Measurements from ENCODE around the gene PRMT1. TPM values are rescaled to one million over a fixed set of nuclear protein-coding genes. Genes with fewer than 3 reads are reported as not detected.

The PRMT1 gene
- total and polyA plus RNA-seq, 2 of the 13 experiments (the other 11 are each of a cell fraction or from before 2014, with no cell fraction given) = 324 to 374 TPM

GRCh38 chr19:49677901-49678674, 1.0 kb downstream of the PRMT1 start (continued):
- no peak for TF ChIP-seq USF2 (IDR thresholded peaks at IDR 0.05; ENCODE audit: low read depth, low read length)
- TF ChIP-seq USF2 (CRISPR knock-in tag; IDR thresholded peaks at IDR 0.05; ENCODE audit: borderline replicate concordance) = no peak
- TF ChIP-seq ARID5B (CRISPR knock-in tag; IDR thresholded peaks at IDR 0.05) = no peak
- no peak for TF ChIP-seq NFRKB (IDR thresholded peaks at IDR 0.05)
- no peak for TF ChIP-seq KLF13 (CRISPR knock-in tag; IDR thresholded peaks at IDR 0.05)
- no peak for TF ChIP-seq ZGPAT (CRISPR knock-in tag; IDR thresholded peaks at IDR 0.05)
- TF ChIP-seq KMT2A (CRISPR knock-in tag; IDR thresholded peaks at IDR 0.05) = no peak
- TF ChIP-seq MBNL3 (CRISPR knock-in tag; conservative IDR thresholded peaks at IDR 0.05) = no peak
- no peak for TF ChIP-seq CERS6 (CRISPR knock-in tag; IDR thresholded peaks at IDR 0.05)
- TF ChIP-seq ZNF772 (CRISPR knock-in tag; IDR thresholded peaks at IDR 0.05) = no peak
- TF ChIP-seq ARID3A (IDR thresholded peaks at IDR 0.05; ENCODE audit: low read depth, low read length) = 0 out of 2 replicates have a peak, but pooled peaks have one; percentile 41
- no peak for TF ChIP-seq HOXA7 (CRISPR knock-in tag; IDR thresholded peaks at IDR 0.05)
- no peak for TF ChIP-seq NFKBIZ (CRISPR knock-in tag; IDR thresholded peaks at IDR 0.05)
- no peak for TF ChIP-seq SIN3B (IDR thresholded peaks at IDR 0.05; ENCODE audit: low read length)
- no peak for TF ChIP-seq ZSCAN21 (CRISPR knock-in tag; IDR thresholded peaks at IDR 0.05; ENCODE audit: borderline replicate concordance)
- no peak for TF ChIP-seq TFDP1 (CRISPR knock-in tag; IDR thresholded peaks at IDR 0.05; ENCODE audit: borderline replicate concordance)

Measured in HepG2 (cell line).